Measurements from ENCODE around the gene SPPL3. TPM values are rescaled to one million over a fixed set of nuclear protein-coding genes. Genes with fewer than 3 reads are reported as not detected.
"Not testable (repeated sequence)": the region's sequence is repeated elsewhere in the genome, so short reads cannot be mapped to it uniquely, and the experiment has no call there.

Gene SPPL3
- 22.1 and 23.8 TPM in 2 replicates for polyA plus RNA-seq (2011; rRNA removed)
- polyA minus RNA-seq (2011; rRNA and poly(A)+ RNA removed): 43.0 and 47.2 TPM in 2 replicates

GRCh38 chr12:120904197-120904773, at the start of gene SPPL3:
Gene SPPL3, minus strand, starts transcription at chr12:120904358. Its CDS starts 491 bp downstream, at chr12:120903867.
- H3K27ac ChIP-seq (ENCODE audit: low read depth, low read length): no peak within 1 kb of the TSS
- H3K4me3 ChIP-seq (ENCODE audit: low read depth, low read length): peak within 1 kb of the TSS; percentile 88
- H3K27me3 ChIP-seq (ENCODE audit: control insufficient read depth, insufficient read depth, low read length): no peaks in the 10 kb centered on the region
- no peak for TF ChIP-seq CTCF (IDR thresholded peaks at IDR 0.05; ENCODE audit: low read depth, low read length)
- ChIA-PET POLR2A (interaction anchor here (0.6 to 0.7 kb wide), 2 partner anchors 9 to 403 kb away, joined by 3 read pairs; no protein-coding TSS in a partner anchor), CTCF (interaction anchor here (0.6 kb wide), 1 partner anchor 157 kb away, joined by 3 read pairs; no protein-coding TSS in a partner anchor)
- DNase-seq (ENCODE audit: low read depth, low spot score): peak; percentile 36
- H3K9me3 ChIP-seq (ENCODE audit: control insufficient read depth, insufficient read depth, low read length): no peaks in the 10 kb centered on the region; the same call in 1 of the 2 replicates

- ChIA-PET POLR2A (no interaction called here), CTCF (no interaction called here)
- TF ChIP-seq CTCF (IDR thresholded peaks at IDR 0.05; ENCODE audit: low read depth, low read length): no peak
- H3K27me3 ChIP-seq (ENCODE audit: control insufficient read depth, insufficient read depth, low read length): peaks cover 4% of the 10 kb centered on the region
- no peak for DNase-seq (ENCODE audit: low read depth, low spot score)
- no peaks in the 10 kb centered on the region; the same call in 1 of the 2 replicates for H3K9me3 ChIP-seq (ENCODE audit: control insufficient read depth, insufficient read depth, low read length)
- H3K27ac ChIP-seq (ENCODE audit: low read depth, low read length): no peak overlapping the region
- H3K4me3 ChIP-seq (ENCODE audit: low read depth, low read length): no peak overlapping the region
Observed at GRCh38 chr12:120950807-120951206, 46.6 kb upstream of the SPPL3 start.

- H3K4me3 ChIP-seq (ENCODE audit: low read depth, low read length); H3K27me3 ChIP-seq (ENCODE audit: control insufficient read depth, insufficient read depth, low read length); H3K27ac ChIP-seq (ENCODE audit: low read depth, low read length); POLR2A ChIA-PET; DNase-seq (ENCODE audit: low read depth, low spot score); H3K9me3 ChIP-seq (ENCODE audit: control insufficient read depth, insufficient read depth, low read length): not testable (repeated sequence)
- CTCF ChIA-PET: interaction anchor here (0.6 kb wide), 1 partner anchor 303 kb away, joined by 3 read pairs; no protein-coding TSS in a partner anchor
Observed at GRCh38 chr12:120950260-120950799, 46.2 kb upstream of the SPPL3 start.

GRCh38 chr12:120945516-120945915, 41.4 kb upstream of the SPPL3 start:
- H3K27ac ChIP-seq (ENCODE audit: low read depth, low read length); H3K27me3 ChIP-seq (ENCODE audit: control insufficient read depth, insufficient read depth, low read length); POLR2A ChIA-PET; H3K9me3 ChIP-seq (ENCODE audit: control insufficient read depth, insufficient read depth, low read length); CTCF ChIA-PET; DNase-seq (ENCODE audit: low read depth, low spot score); H3K4me3 ChIP-seq (ENCODE audit: low read depth, low read length): not testable (repeated sequence)

GRCh38 chr12:120944645-120945217, 40.6 kb upstream of the SPPL3 start:
- CTCF ChIA-PET: interaction anchor here (1.0 kb wide), 2 partner anchors 9 to 13 kb away, joined by 3 to 8 read pairs; no protein-coding TSS in a partner anchor
- H3K4me3 ChIP-seq (ENCODE audit: low read depth, low read length): no peak overlapping the region
- no peaks in the 10 kb centered on the region for H3K9me3 ChIP-seq (ENCODE audit: control insufficient read depth, insufficient read depth, low read length)
- peak; percentile 10 for DNase-seq (ENCODE audit: low read depth, low spot score)
- peak; percentile 83 for TF ChIP-seq CTCF (IDR thresholded peaks at IDR 0.05; ENCODE audit: low read depth, low read length)
- peaks cover 2% of the 10 kb centered on the region for H3K27me3 ChIP-seq (ENCODE audit: control insufficient read depth, insufficient read depth, low read length)
- POLR2A ChIA-PET: interaction anchor here (0.6 kb wide), 1 partner anchor 12 kb away, joined by 11 read pairs; no protein-coding TSS in a partner anchor
- H3K27ac ChIP-seq (ENCODE audit: low read depth, low read length): no peak overlapping the region

GRCh38 chr12:120943482-120943881, 39.3 kb upstream of the SPPL3 start:
- no peak for DNase-seq (ENCODE audit: low read depth, low spot score)
- Histone ChIP-seq H3K27ac (ENCODE audit: low read depth, low read length) (no peak overlapping the region), H3K4me3 (ENCODE audit: low read depth, low read length) (no peak overlapping the region), H3K9me3 (ENCODE audit: control insufficient read depth, insufficient read depth, low read length) (no peaks in the 10 kb centered on the region), H3K27me3 (ENCODE audit: control insufficient read depth, insufficient read depth, low read length) (no peaks in the 10 kb centered on the region)
- ChIA-PET POLR2A (no interaction called here), CTCF (interaction anchor here (0.7 to 1.0 kb wide), 9 partner anchors 11 to 296 kb away, joined by 3 to 8 read pairs (median 4); no protein-coding TSS in a partner anchor)
- no peak for TF ChIP-seq CTCF (IDR thresholded peaks at IDR 0.05; ENCODE audit: low read depth, low read length)
